Tibial nerve (tissue), 4 donors: ENCODE measurements around the gene MYD88. TPM values are rescaled to one million over a fixed set of nuclear protein-coding genes. Genes with fewer than 3 reads are reported as not detected.

Experiments used
- DNase-seq, 2 donors: peaks; one replicate each; pipeline ENCODE4 v3.0.0-alpha.2; 2019; ENCODE audit warnings: low spot score in 2 of 2
- H3K27ac ChIP-seq, 4 donors: fragments of 200-600 bp; sonication (generic) in 3 of 4; one replicate each; pipeline ENCODE4 v1.5.1; 2017 to 2019; ENCODE audit warnings: mild to moderate bottlenecking in 1 of 4
- H3K27me3 ChIP-seq, 2 donors: fragments of 200-600 bp; sonication (generic) in 1 of 2; one replicate each; pipeline versions ENCODE4 v1.5.1 to v1.6.0; 2017 to 2019
- H3K36me3 ChIP-seq, 3 donors: fragments of 200-600 bp; sonication (generic); one replicate each; pipeline ENCODE4 v1.5.1; 2018 to 2019
- H3K4me1 ChIP-seq, 4 donors: fragments of 200-600 bp; sonication (generic) in 3 of 4; one replicate each; pipeline ENCODE4 v1.5.1; 2017 to 2019
- H3K4me3 ChIP-seq, 4 donors: fragments of 200-600 bp; sonication (generic) in 3 of 4; one replicate each; pipeline ENCODE4 v1.5.1; 2017 to 2019; ENCODE audit warnings: mild to moderate bottlenecking in 1 of 4, moderate library complexity in 1 of 4
- H3K9me3 ChIP-seq, 4 donors: fragments of 200-600 bp; sonication (generic) in 3 of 4; one replicate each; pipeline ENCODE4 v1.5.1; 2017 to 2019
- CTCF ChIP-seq, 5 experiments: fragments of 200-600 bp in 3 of 5; fragments of 450-650 bp in 2 of 5; sonication (generic) in 3 of 5; IDR thresholded peaks; one replicate each; pipeline ENCODE4 v1.5.1; 2016 to 2019; ENCODE audit warnings: antibody characterized with exemption in 5 of 5, mild to moderate bottlenecking in 3 of 5, moderate library complexity in 2 of 5
- EP300 ChIP-seq, 2 donors: sonication (generic); formaldehyde crosslinking; IDR thresholded peaks; one replicate each; pipeline ENCODE4 v1.6.1; 2017; ENCODE audit warnings: antibody characterized with exemption in 2 of 2, mild to moderate bottlenecking in 1 of 2
- POLR2A ChIP-seq, 2 donors: fragments of 450-650 bp; IDR thresholded peaks; one replicate each; pipeline ENCODE4 v1.6.1; 2017; ENCODE audit warnings: antibody characterized with exemption in 2 of 2, mild to moderate bottlenecking in 2 of 2, moderate library complexity in 2 of 2
- WGBS, 2 donors: methylation state at CpG; one replicate each; pipeline ENCODE4 v1.1.5; 2018; 5-methylcytosine and 5-hydroxymethylcytosine counted together
- total RNA-seq, 4 donors: library from RNA; depleted of rRNA; stranded (reverse); fragments of >200 nt; gene quantifications; one replicate each; pipeline ENCODE4 v1.1.0, GENCODE V29; 2016

Gene MYD88
- total RNA-seq, 4 donors from 2014 or later, result 29.9 to 36.3 (median 34.3) TPM

- peaks cover 0 to 22% (median 10%) of the 10 kb centered on the region in 4 donors for H3K4me1 ChIP-seq
- TF ChIP-seq CTCF (IDR thresholded peaks at IDR 0.05), result no peak
- TF ChIP-seq POLR2A (IDR thresholded peaks at IDR 0.05), result no peak
- no peak for TF ChIP-seq EP300 (IDR thresholded peaks at IDR 0.05)
- H3K9me3 ChIP-seq, result peaks cover 0 to 17% (median 0%) of the 10 kb centered on the region in 4 donors
- no peak overlapping the region for H3K27ac ChIP-seq
- WGBS, 2 donors, result 64 to 78% methylated on average over 3 of the region's 3 CpGs
- no peaks in the 10 kb centered on the region for H3K27me3 ChIP-seq
- DNase-seq, result no peak
- no peak overlapping the region for H3K4me3 ChIP-seq
- H3K36me3 ChIP-seq, result peaks cover 0 to 27% (median 4%) of the 10 kb centered on the region in 3 donors
Measured at GRCh38 chr3:38143511-38143910, 5.0 kb downstream of the MYD88 start.

GRCh38 chr3:38146504-38146903, 8.0 kb downstream of the MYD88 start:
- WGBS, 2 donors, result 88 to 96% methylated on average over 2 of the region's 2 CpGs
- DNase-seq, result no peak
- Histone ChIP-seq H3K4me3 (no peak overlapping the region), H3K27me3 (no peaks in the 10 kb centered on the region), H3K36me3 (peaks cover 0 to 15% (median 4%) of the 10 kb centered on the region in 3 donors), H3K27ac (no peak overlapping the region), H3K9me3 (peaks cover 0 to 17% (median 0%) of the 10 kb centered on the region in 4 donors), H3K4me1 (no peaks in the 10 kb centered on the region)
- TF ChIP-seq CTCF (IDR thresholded peaks at IDR 0.05) (no peak), EP300 (IDR thresholded peaks at IDR 0.05) (no peak), POLR2A (IDR thresholded peaks at IDR 0.05) (no peak)

- Histone ChIP-seq H3K36me3 (peaks cover 0 to 6% (median 0%) of the 10 kb centered on the region in 3 donors), H3K27ac (peak overlapping the region in 1 of 4 donors; percentile 61), H3K9me3 (peaks cover 0 to 17% (median 0%) of the 10 kb centered on the region in 4 donors), H3K27me3 (no peaks in the 10 kb centered on the region), H3K4me1 (no peaks in the 10 kb centered on the region), H3K4me3 (no peak overlapping the region)
- DNase-seq, result no peak
- 80 to 86% methylated on average over 3 of the region's 3 CpGs for WGBS, 2 donors
- TF ChIP-seq EP300 (IDR thresholded peaks at IDR 0.05) (peak in 1 of 2 donors; percentile 42), CTCF (IDR thresholded peaks at IDR 0.05) (no peak)
Measured at GRCh38 chr3:38147421-38147820, 9.0 kb downstream of the MYD88 start.

- Histone ChIP-seq H3K4me1 (no peaks in the 10 kb centered on the region), H3K9me3 (peaks cover 0 to 17% (median 0%) of the 10 kb centered on the region in 4 donors), H3K27ac (peak overlapping the region in 1 of 4 donors; percentile 61), H3K4me3 (no peak overlapping the region), H3K36me3 (no peaks in the 10 kb centered on the region), H3K27me3 (no peaks in the 10 kb centered on the region)
- 74 to 76% methylated on average over 5 of the region's 5 CpGs for WGBS, 2 donors
- TF ChIP-seq CTCF (IDR thresholded peaks at IDR 0.05), result no peak
- peak in 1 of 2 donors; percentile 44 for TF ChIP-seq EP300 (IDR thresholded peaks at IDR 0.05)
- no peak for DNase-seq
Measured at GRCh38 chr3:38148311-38148882, 9.9 kb downstream of the MYD88 start.

GRCh38 chr3:38149708-38150107, 11.2 kb downstream of the MYD88 start:
- no peak overlapping the region for H3K4me3 ChIP-seq
- no peaks in the 10 kb centered on the region for H3K27me3 ChIP-seq
- 60 to 69% methylated on average over 3 of the region's 3 CpGs for WGBS, 2 donors
- H3K4me1 ChIP-seq, result no peaks in the 10 kb centered on the region
- peak overlapping the region in 1 of 4 donors; percentile 60 for H3K27ac ChIP-seq
- no peaks in the 10 kb centered on the region for H3K36me3 ChIP-seq
- DNase-seq, result no peak
- TF ChIP-seq POLR2A (IDR thresholded peaks at IDR 0.05) (no peak), EP300 (IDR thresholded peaks at IDR 0.05) (no peak), CTCF (IDR thresholded peaks at IDR 0.05) (no peak)
- peaks cover 0 to 17% (median 0%) of the 10 kb centered on the region in 4 donors for H3K9me3 ChIP-seq
